ENCODE data around the gene PSMA7. TPM values are rescaled to one million over a fixed set of nuclear protein-coding genes. Genes with fewer than 3 reads are reported as not detected.
"Not testable (repeated sequence)": the region's sequence is repeated elsewhere in the genome, so short reads cannot be mapped to it uniquely, and the experiment has no call there.

PSMA7 gene
- total RNA-seq, 1 donor from 2014 or later = 449 TPM

GRCh38 chr20:62120990-62121775, 22.0 kb downstream of the PSMA7 start:
- H3K4me1 Mint-ChIP-seq = peaks cover 28% of the 10 kb centered on the region
- H3K9me3 Mint-ChIP-seq = no peaks in the 10 kb centered on the region
- intact Hi-C loops (cut with micrococcal nuclease) = loop anchor here (1.0 to 5.0 kb wide), 2 partner anchors 55 to 266 kb away; partner anchors contain the start of gene RPS21
- peak overlapping the region; percentile 88 for H3K4me3 Mint-ChIP-seq
- no peak for DNase-seq
- H3K36me3 Mint-ChIP-seq (ENCODE audit: low read depth) = peaks cover 25% of the 10 kb centered on the region
- peak overlapping the region; percentile 96 for H3K27ac Mint-ChIP-seq
- H3K27me3 Mint-ChIP-seq = no peaks in the 10 kb centered on the region

GRCh38 chr20:62120365-62120762, 22.8 kb downstream of the PSMA7 start:
- Mint-ChIP-seq H3K4me1 (peaks cover 28% of the 10 kb centered on the region), H3K27me3 (no peaks in the 10 kb centered on the region), H3K9me3 (no peaks in the 10 kb centered on the region), H3K36me3 (ENCODE audit: low read depth) (peaks cover 19% of the 10 kb centered on the region), H3K27ac (peak overlapping the region; percentile 60), H3K4me3 (peak overlapping the region; percentile 58)
- DNase-seq = no peak
- intact Hi-C loops (cut with micrococcal nuclease) = loop anchor here (5.0 kb wide), 1 partner anchor 267 kb away; the partner anchor contains the start of gene RPS21

GRCh38 chr20:62119591-62120364, 23.4 kb downstream of the PSMA7 start:
- no peaks in the 10 kb centered on the region for H3K9me3 Mint-ChIP-seq
- H3K27me3 Mint-ChIP-seq = no peaks in the 10 kb centered on the region
- intact Hi-C loops (cut with micrococcal nuclease) = loop anchor here (5.0 kb wide), 1 partner anchor 268 kb away; the partner anchor contains the start of gene RPS21
- H3K4me1 Mint-ChIP-seq = peaks cover 28% of the 10 kb centered on the region
- H3K4me3 Mint-ChIP-seq = no peak overlapping the region
- DNase-seq = no peak
- H3K36me3 Mint-ChIP-seq (ENCODE audit: low read depth) = peaks cover 13% of the 10 kb centered on the region
- peak overlapping the region; percentile 60 for H3K27ac Mint-ChIP-seq

GRCh38 chr20:62119115-62119514, 24.1 kb downstream of the PSMA7 start:
- no peaks in the 10 kb centered on the region for H3K9me3 Mint-ChIP-seq
- H3K27ac Mint-ChIP-seq = peak overlapping the region; percentile 59
- intact Hi-C loops (cut with micrococcal nuclease) = no loop called here
- H3K4me3 Mint-ChIP-seq = peak overlapping the region; percentile 7
- H3K4me1 Mint-ChIP-seq = peaks cover 23% of the 10 kb centered on the region
- peaks cover 6% of the 10 kb centered on the region for H3K36me3 Mint-ChIP-seq (ENCODE audit: low read depth)
- H3K27me3 Mint-ChIP-seq = no peaks in the 10 kb centered on the region
- no peak for DNase-seq

GRCh38 chr20:62118113-62119043, 24.8 kb downstream of the PSMA7 start:
- H3K27ac Mint-ChIP-seq = no peak overlapping the region
- no peaks in the 10 kb centered on the region for H3K9me3 Mint-ChIP-seq
- intact Hi-C loops (cut with micrococcal nuclease) = no loop called here
- no peak for DNase-seq
- H3K4me1 Mint-ChIP-seq = peaks cover 18% of the 10 kb centered on the region
- H3K27me3 Mint-ChIP-seq = no peaks in the 10 kb centered on the region
- H3K4me3 Mint-ChIP-seq = peak overlapping the region; percentile 23
- peaks cover 2% of the 10 kb centered on the region for H3K36me3 Mint-ChIP-seq (ENCODE audit: low read depth)

GRCh38 chr20:62117658-62118057, 25.5 kb downstream of the PSMA7 start:
- Mint-ChIP-seq H3K4me1 (peaks cover 15% of the 10 kb centered on the region), H3K9me3 (no peaks in the 10 kb centered on the region), H3K36me3 (ENCODE audit: low read depth) (no peaks in the 10 kb centered on the region), H3K27ac (no peak overlapping the region), H3K27me3 (no peaks in the 10 kb centered on the region), H3K4me3 (peak overlapping the region; percentile 23)
- intact Hi-C loops (cut with micrococcal nuclease) = no loop called here
- DNase-seq = peak; percentile 89

GRCh38 chr20:62117362-62117646, 25.9 kb downstream of the PSMA7 start:
- Mint-ChIP-seq H3K9me3 (no peaks in the 10 kb centered on the region), H3K27ac (no peak overlapping the region), H3K4me3 (no peak overlapping the region), H3K4me1 (peaks cover 15% of the 10 kb centered on the region), H3K27me3 (no peaks in the 10 kb centered on the region), H3K36me3 (ENCODE audit: low read depth) (no peaks in the 10 kb centered on the region)
- no peak for DNase-seq
- intact Hi-C loops (cut with micrococcal nuclease) = no loop called here

- Mint-ChIP-seq H3K4me3 (no peak overlapping the region), H3K27me3 (no peaks in the 10 kb centered on the region), H3K36me3 (ENCODE audit: low read depth) (no peaks in the 10 kb centered on the region), H3K27ac (no peak overlapping the region), H3K4me1 (peaks cover 15% of the 10 kb centered on the region), H3K9me3 (no peaks in the 10 kb centered on the region)
- intact Hi-C loops (cut with micrococcal nuclease) = no loop called here
- no peak for DNase-seq
Observed at GRCh38 chr20:62116558-62117361, 26.4 kb downstream of the PSMA7 start.

- H3K36me3 Mint-ChIP-seq (ENCODE audit: low read depth); H3K27me3 Mint-ChIP-seq; intact Hi-C loops (cut with micrococcal nuclease); H3K4me3 Mint-ChIP-seq; DNase-seq; H3K9me3 Mint-ChIP-seq; H3K27ac Mint-ChIP-seq: not testable (repeated sequence)
- H3K4me1 Mint-ChIP-seq = peaks cover 11% of the 10 kb centered on the region
Observed at GRCh38 chr20:62115800-62116407, 27.3 kb downstream of the PSMA7 start.

- no peaks in the 10 kb centered on the region for H3K27me3 Mint-ChIP-seq
- H3K36me3 Mint-ChIP-seq (ENCODE audit: low read depth) = no peaks in the 10 kb centered on the region
- H3K27ac Mint-ChIP-seq = no peak overlapping the region
- intact Hi-C loops (cut with micrococcal nuclease) = no loop called here
- H3K4me1 Mint-ChIP-seq = peaks cover 8% of the 10 kb centered on the region
- no peak overlapping the region for H3K4me3 Mint-ChIP-seq
- no peaks in the 10 kb centered on the region for H3K9me3 Mint-ChIP-seq
- DNase-seq = no peak
Observed at GRCh38 chr20:62114894-62115293, 28.3 kb downstream of the PSMA7 start.

GRCh38 chr20:62112368-62112767, 30.8 kb downstream of the PSMA7 start:
- intact Hi-C loops (cut with micrococcal nuclease) = no loop called here
- no peak overlapping the region for H3K27ac Mint-ChIP-seq
- no peak for DNase-seq
- peaks cover 2% of the 10 kb centered on the region for H3K36me3 Mint-ChIP-seq (ENCODE audit: low read depth)
- no peak overlapping the region for H3K4me3 Mint-ChIP-seq
- H3K4me1 Mint-ChIP-seq = peaks cover 2% of the 10 kb centered on the region
- H3K9me3 Mint-ChIP-seq = peaks cover 10% of the 10 kb centered on the region
- no peaks in the 10 kb centered on the region for H3K27me3 Mint-ChIP-seq

- intact Hi-C loops (cut with micrococcal nuclease) = no loop called here
- Mint-ChIP-seq H3K27me3 (no peaks in the 10 kb centered on the region), H3K36me3 (ENCODE audit: low read depth) (peaks cover 2% of the 10 kb centered on the region), H3K4me3 (no peak overlapping the region), H3K9me3 (peaks cover 14% of the 10 kb centered on the region), H3K4me1 (no peaks in the 10 kb centered on the region), H3K27ac (no peak overlapping the region)
- DNase-seq = no peak
Observed at GRCh38 chr20:62111148-62111547, 32.0 kb downstream of the PSMA7 start.

GRCh38 chr20:62105592-62105991, 37.6 kb downstream of the PSMA7 start:
- H3K4me3 Mint-ChIP-seq = no peak overlapping the region
- H3K36me3 Mint-ChIP-seq (ENCODE audit: low read depth) = peaks cover 7% of the 10 kb centered on the region
- H3K4me1 Mint-ChIP-seq = no peaks in the 10 kb centered on the region
- H3K27ac Mint-ChIP-seq = no peak overlapping the region
- DNase-seq = no peak
- H3K9me3 Mint-ChIP-seq = peaks cover 21% of the 10 kb centered on the region
- H3K27me3 Mint-ChIP-seq = no peaks in the 10 kb centered on the region
- intact Hi-C loops (cut with micrococcal nuclease) = no loop called here

Data from activated CD4-positive, alpha-beta T cell treated with anti-CD3 and anti-CD28 coated beads, Interleukin-2, amount 10 ng/mL, durations not matched to agents 24 days and 14 days (primary cell).